ENCODE results near the gene DNAH17.

- TF ChIP-seq CTCF (IDR thresholded peaks at IDR 0.05) (no peak), POLR2A (IDR thresholded peaks at IDR 0.05) (no peak), POLR2AphosphoS5 (IDR thresholded peaks at IDR 0.05) (no peak), EP300 (IDR thresholded peaks at IDR 0.05; ENCODE audit: low read depth) (no peak)
These were observed 22.2 kb upstream of the DNAH17 start for GRCh38 chr17:78599419-78599818.

Measured in transverse colon (tissue), 4 donors.